Sigmoid colon (tissue), 4 donors: ENCODE measurements around the gene MEF2B.

Experiments used
- CTCF ChIP-seq, 4 experiments: fragments of 450-650 bp in 3 of 4; fragments of 200-600 bp in 1 of 4; IDR thresholded peaks; one replicate each; pipeline ENCODE4 v1.5.1; 2016 to 2019; ENCODE audit warnings: antibody characterized with exemption in 4 of 4, mild to moderate bottlenecking in 3 of 4, moderate library complexity in 2 of 4
- EP300 ChIP-seq, 4 donors: sonication (generic); formaldehyde crosslinking; IDR thresholded peaks; one replicate each; pipeline ENCODE4 v1.6.1; 2017; ENCODE audit warnings: antibody characterized with exemption in 4 of 4
- POLR2A ChIP-seq, 2 donors: fragments of 450-650 bp; IDR thresholded peaks; one replicate each; pipeline ENCODE4 v1.6.1; 2016; ENCODE audit warnings: antibody characterized with exemption in 2 of 2, mild to moderate bottlenecking in 2 of 2, moderate library complexity in 2 of 2

GRCh38 chr19:19105365-19106055 lies 64.6 kb downstream of the MEF2B start:
- no peak for TF ChIP-seq CTCF (IDR thresholded peaks at IDR 0.05)
- no peak for TF ChIP-seq EP300 (IDR thresholded peaks at IDR 0.05)
- no peak for TF ChIP-seq POLR2A (IDR thresholded peaks at IDR 0.05)
